HT-29 (cell line): ENCODE measurements around the gene ASRGL1. TPM values are rescaled to one million over a fixed set of nuclear protein-coding genes. Genes with fewer than 3 reads are reported as not detected.
"Not testable (repeated sequence)": the region's sequence is repeated elsewhere in the genome, so short reads cannot be mapped to it uniquely, and the experiment has no call there.

Experiments used
- DNase-seq: peaks from one replicate; pipeline ENCODE4 v3.0.0-alpha.2; 2015; ENCODE audit warnings: low spot score
- total RNA-seq: library from RNA; depleted of rRNA; stranded (reverse); fragments of >200 nt; shearing (Covaris generic); gene quantifications from 2 replicates; pipeline ENCODE4 v1.2.3, GENCODE V29; 2014; rRNA removed

ASRGL1 gene
- 38.6 and 60.6 TPM in 2 replicates for total RNA-seq

GRCh38 chr11:62337303-62338181 lies at the start of gene ASRGL1:
Gene ASRGL1, plus strand, starts transcription at chr11:62337448. Its CDS starts 530 bp downstream, at chr11:62337978.
- peak; percentile 92 for DNase-seq

GRCh38 chr11:62295504-62295903 lies 41.7 kb upstream of the ASRGL1 start:
- peak; percentile 37 for DNase-seq

GRCh38 chr11:62298975-62299374 lies 38.3 kb upstream of the ASRGL1 start, which contains the start of gene SCGB1D4:
Gene SCGB1D4, minus strand, starts transcription at chr11:62299075. Its CDS starts 65 bp downstream, at chr11:62299010.
- no peak for DNase-seq

GRCh38 chr11:62306227-62306626 lies 31.0 kb upstream of the ASRGL1 start:
- no peak for DNase-seq

- no peak for DNase-seq
Observed at GRCh38 chr11:62307950-62308349, 29.3 kb upstream of the ASRGL1 start.

- DNase-seq, result no peak
Observed at GRCh38 chr11:62309991-62310390, 27.3 kb upstream of the ASRGL1 start.

DNA sequence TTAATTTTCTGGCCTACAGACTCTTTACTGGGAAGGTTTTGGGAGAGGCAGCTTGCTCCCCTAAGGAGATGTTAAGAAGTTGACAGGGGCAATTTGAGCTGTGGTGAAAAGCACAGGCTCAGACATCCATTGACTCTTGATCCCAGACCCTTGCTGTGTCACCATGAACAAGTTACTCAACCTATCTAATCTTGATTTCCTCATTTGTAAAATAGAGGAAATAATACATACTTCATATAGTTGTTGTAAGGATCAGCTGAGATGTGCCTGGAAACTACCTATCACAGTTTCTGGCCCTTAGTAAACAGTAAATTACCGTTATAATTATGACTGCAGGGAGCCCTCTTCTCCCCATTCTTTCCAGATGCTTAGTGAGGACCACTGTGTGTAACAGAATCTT lies 21.8 kb upstream of the ASRGL1 start:
- no peak for DNase-seq

GRCh38 chr11:62322524-62322923 lies 14.7 kb upstream of the ASRGL1 start:
- no peak for DNase-seq

- DNase-seq, result peak; percentile 74
Observed at GRCh38 chr11:62324731-62325556, 12.3 kb upstream of the ASRGL1 start.

DNA sequence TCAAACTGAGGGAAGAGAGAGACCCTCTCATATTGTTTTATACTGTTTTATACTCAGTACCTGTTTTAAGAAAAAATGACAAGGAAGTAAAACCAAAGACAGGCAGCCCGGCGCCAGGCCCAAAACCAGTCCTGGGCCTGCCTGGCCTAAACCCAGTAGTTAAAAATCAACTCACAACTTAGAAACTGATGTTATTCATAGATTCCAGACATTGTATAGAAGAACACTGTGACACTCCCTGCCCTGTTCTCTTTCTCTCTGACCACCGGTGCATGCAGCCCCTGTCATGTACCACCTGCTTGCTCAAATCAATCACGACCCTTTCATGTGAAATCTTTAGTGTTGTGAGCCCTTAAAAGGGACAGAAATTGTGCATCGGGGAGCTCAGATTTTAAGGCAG lies 11.5 kb upstream of the ASRGL1 start:
- not testable (repeated sequence) for DNase-seq

- not testable (repeated sequence) for DNase-seq
Observed at GRCh38 chr11:62326719-62327118, 10.5 kb upstream of the ASRGL1 start.

DNA sequence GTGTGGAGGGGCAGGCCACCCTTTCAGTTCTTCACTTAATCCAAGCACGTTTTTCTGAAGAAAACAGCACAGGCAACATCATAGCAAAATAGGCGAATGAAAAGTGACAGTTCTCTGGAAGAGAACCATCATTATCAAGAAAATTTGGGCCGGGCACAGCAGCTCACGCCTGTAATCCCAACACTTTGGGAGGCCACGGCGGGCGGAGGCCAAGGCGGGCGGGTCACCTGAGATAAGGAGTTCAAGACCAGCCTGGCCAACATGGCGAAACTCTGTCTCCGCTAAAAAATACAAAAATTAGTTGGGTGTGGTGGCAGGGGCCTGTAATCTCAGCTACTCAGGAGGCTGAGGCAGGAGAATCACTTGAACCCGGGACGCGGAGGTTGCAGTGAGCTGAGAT lies 9.7 kb upstream of the ASRGL1 start:
- not testable (repeated sequence) for DNase-seq

DNA sequence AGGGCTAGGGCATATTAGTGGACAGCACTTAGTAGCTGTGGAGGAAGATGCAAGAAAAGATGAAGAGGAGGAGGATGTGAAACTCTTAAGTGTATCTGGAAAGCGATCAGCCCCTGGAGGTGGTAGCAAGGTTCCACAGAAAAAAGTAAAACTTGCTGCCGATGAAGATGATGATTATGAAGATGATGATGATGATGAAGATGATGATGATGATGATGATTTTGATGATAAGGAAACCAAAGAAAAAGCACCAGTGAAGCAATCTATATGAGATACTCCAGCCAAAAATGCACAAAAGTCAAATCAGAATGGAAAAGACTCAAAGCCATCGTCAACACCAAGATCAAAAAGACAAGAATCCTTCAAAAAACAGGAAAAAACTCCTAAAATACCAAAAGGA lies 6.0 kb upstream of the ASRGL1 start:
- DNase-seq, result not testable (repeated sequence)

DNA sequence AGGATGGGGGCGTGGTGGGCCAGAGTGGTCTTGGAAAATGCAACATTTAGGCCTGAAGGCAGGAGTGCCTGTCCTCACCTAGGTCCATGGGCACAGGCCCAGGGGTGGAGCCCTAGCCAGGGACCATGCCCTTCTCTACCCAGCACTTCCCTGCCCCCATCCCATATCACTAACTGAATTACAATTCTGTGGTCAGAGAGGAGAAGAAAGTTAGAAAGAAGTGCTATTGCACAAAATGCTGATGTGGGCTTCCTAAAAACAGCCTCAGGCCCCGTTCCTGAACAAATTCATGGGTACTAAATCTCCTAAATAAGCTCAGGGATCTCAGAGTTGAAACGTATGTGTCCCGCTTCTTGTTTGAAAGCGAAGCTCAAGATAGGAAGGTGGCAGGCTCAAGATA lies 3.5 kb upstream of the ASRGL1 start:
- no peak for DNase-seq

DNA sequence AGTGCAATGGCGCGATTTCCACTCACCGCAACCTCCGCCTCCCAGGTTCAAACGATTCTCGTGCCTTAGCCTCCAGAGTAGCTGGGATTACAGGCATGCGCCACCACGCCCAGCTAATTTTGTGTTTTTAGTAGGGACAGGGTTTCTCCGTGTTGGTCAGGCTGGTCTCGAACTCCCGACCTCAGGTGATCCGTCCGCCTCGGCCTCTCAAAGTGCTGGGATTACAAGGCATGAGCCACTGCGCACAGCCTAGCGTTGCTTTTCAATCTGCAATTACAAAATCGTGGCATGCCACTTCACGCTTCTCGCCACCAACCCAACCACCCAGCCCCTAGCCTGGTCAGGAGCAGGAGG lies 322 bp upstream of the ASRGL1 start:
- DNase-seq, result not testable (repeated sequence)

- DNase-seq, result no peak
Observed at GRCh38 chr11:62338218-62338617, 970 bp downstream of the ASRGL1 start.

GRCh38 chr11:62340269-62340901 lies 3.1 kb downstream of the ASRGL1 start:
- DNase-seq, result peak; percentile 81

- DNase-seq, result no peak
Observed at GRCh38 chr11:62341588-62341987, 4.3 kb downstream of the ASRGL1 start.

GRCh38 chr11:62343646-62344190 lies 6.5 kb downstream of the ASRGL1 start:
- not testable (repeated sequence) for DNase-seq

GRCh38 chr11:62344210-62344609 lies 7.0 kb downstream of the ASRGL1 start:
- DNase-seq, result no peak

DNA sequence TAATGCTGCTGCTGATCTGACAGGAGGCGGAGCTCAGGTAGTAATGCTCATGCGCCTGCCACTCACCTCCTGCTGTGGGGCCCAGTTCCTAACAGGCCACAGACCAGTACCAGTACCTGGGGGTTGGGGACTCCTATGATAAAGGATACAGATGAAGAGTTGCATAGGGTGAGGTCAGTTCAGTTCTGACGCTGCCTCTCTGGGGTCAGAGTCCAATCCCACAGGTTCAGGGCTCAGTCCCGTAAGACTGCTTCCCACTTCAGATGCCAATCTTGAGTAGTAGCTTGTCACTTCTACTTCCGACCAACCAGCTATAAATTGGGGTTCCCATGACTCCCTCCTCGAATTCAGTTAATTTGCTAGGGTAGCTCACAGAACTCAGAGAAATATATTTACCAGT lies 8.6 kb downstream of the ASRGL1 start:
- DNase-seq, result no peak
